Uterus (tissue), 4 donors: ENCODE measurements around the gene CMTM7. TPM values are rescaled to one million over a fixed set of nuclear protein-coding genes. Genes with fewer than 3 reads are reported as not detected.

Experiments
- DNase-seq, 2 donors: peaks; one replicate each; pipeline ENCODE4 v3.0.0-alpha.2; 2019 to 2020
- H3K27ac ChIP-seq, 2 donors: fragments of 200-600 bp; sonication (generic); 1 replicate in 1 of 2; 2 replicates in 1 of 2; pipeline ENCODE4 v1.5.1; 2016 to 2018
- H3K27me3 ChIP-seq, 2 donors: fragments of 200-600 bp; sonication (generic); one replicate each; pipeline ENCODE4 v1.5.1; 2018 to 2019; ENCODE audit warnings: control low read depth in 1 of 2
- H3K36me3 ChIP-seq, 2 donors: fragments of 200-600 bp; sonication (generic); one replicate each; pipeline ENCODE4 v1.5.1; 2019; ENCODE audit warnings: control low read depth in 1 of 2
- H3K4me1 ChIP-seq, 2 donors: fragments of 200-600 bp; sonication (generic); one replicate each; pipeline ENCODE4 v1.5.1; 2018 to 2019; ENCODE audit warnings: control low read depth in 1 of 2
- H3K4me3 ChIP-seq, 2 donors: fragments of 200-600 bp; sonication (generic); 1 replicate in 1 of 2; 2 replicates in 1 of 2; pipeline ENCODE4 v1.5.1; 2018 to 2019; ENCODE audit warnings: mild to moderate bottlenecking in 1 of 2
- H3K9me3 ChIP-seq, 2 donors: fragments of 200-600 bp; sonication (generic); one replicate each; pipeline ENCODE4 v1.5.1; 2019; ENCODE audit warnings: control low read depth in 1 of 2
- POLR2A ChIP-seq, 2 donors: fragments of 450-650 bp; IDR thresholded peaks; one replicate each; pipeline ENCODE4 v1.6.1; 2016; ENCODE audit warnings: antibody characterized with exemption in 2 of 2, mild to moderate bottlenecking in 1 of 2, moderate library complexity in 1 of 2
- intact Hi-C: fragments of 100-400 bp; cut with DNase I; formaldehyde crosslinking; loops from one replicate; pipeline ENCODE4 v1.15.1; 2023; ENCODE audit warnings: low total_unique reads
- total RNA-seq, 4 donors: library from RNA; depleted of rRNA in 3 of 4; stranded (reverse); fragments of >200 nt in 3 of 4; gene quantifications; one replicate each; pipeline versions ENCODE4 v1.1.0 to v1.2.4, GENCODE V29; 2014 to 2023
- TF ChIP-seq, protein P1 (sequence below), 4 experiments: fragments of 200-600 bp in 2 of 4; fragments of 450-650 bp in 2 of 4; sonication (generic) in 2 of 4; IDR thresholded peaks; one replicate each; pipeline ENCODE4 v1.5.1; 2016 to 2019; ENCODE audit warnings: antibody characterized with exemption in 4 of 4, mild to moderate bottlenecking in 2 of 4, moderate library complexity in 1 of 4
- donor health status: DM: yes; HTN: yes; CAD: no.

Gene CMTM7
- total RNA-seq, 4 donors from 2014 or later: 0.26 to 25.2 (median 13.3) TPM

- TF ChIP-seq POLR2A (IDR thresholded peaks at IDR 0.05): no peak
- Histone ChIP-seq H3K4me1 (no peaks in the 10 kb centered on the region), H3K27ac (no peak overlapping the region), H3K36me3 (no peaks in the 10 kb centered on the region), H3K4me3 (no peak overlapping the region), H3K27me3 (no peaks in the 10 kb centered on the region), H3K9me3 (no peaks in the 10 kb centered on the region)
- intact Hi-C loops: no loop called here
- no peak for DNase-seq
Measured at GRCh38 chr3:32406486-32407408, 15.1 kb downstream of the CMTM7 start.

GRCh38 chr3:32410367-32411246 lies 19.0 kb downstream of the CMTM7 start:
- Histone ChIP-seq H3K27ac (no peak overlapping the region), H3K4me3 (no peak overlapping the region), H3K36me3 (no peaks in the 10 kb centered on the region), H3K4me1 (no peaks in the 10 kb centered on the region), H3K27me3 (no peaks in the 10 kb centered on the region), H3K9me3 (no peaks in the 10 kb centered on the region)
- no peak for DNase-seq
- intact Hi-C loops: no loop called here
- TF ChIP-seq, protein P1, sequence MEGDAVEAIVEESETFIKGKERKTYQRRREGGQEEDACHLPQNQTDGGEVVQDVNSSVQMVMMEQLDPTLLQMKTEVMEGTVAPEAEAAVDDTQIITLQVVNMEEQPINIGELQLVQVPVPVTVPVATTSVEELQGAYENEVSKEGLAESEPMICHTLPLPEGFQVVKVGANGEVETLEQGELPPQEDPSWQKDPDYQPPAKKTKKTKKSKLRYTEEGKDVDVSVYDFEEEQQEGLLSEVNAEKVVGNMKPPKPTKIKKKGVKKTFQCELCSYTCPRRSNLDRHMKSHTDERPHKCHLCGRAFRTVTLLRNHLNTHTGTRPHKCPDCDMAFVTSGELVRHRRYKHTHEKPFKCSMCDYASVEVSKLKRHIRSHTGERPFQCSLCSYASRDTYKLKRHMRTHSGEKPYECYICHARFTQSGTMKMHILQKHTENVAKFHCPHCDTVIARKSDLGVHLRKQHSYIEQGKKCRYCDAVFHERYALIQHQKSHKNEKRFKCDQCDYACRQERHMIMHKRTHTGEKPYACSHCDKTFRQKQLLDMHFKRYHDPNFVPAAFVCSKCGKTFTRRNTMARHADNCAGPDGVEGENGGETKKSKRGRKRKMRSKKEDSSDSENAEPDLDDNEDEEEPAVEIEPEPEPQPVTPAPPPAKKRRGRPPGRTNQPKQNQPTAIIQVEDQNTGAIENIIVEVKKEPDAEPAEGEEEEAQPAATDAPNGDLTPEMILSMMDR (IDR thresholded peaks at IDR 0.05): no peak
- no peak for TF ChIP-seq POLR2A (IDR thresholded peaks at IDR 0.05)

- no peak for DNase-seq
- Histone ChIP-seq H3K27ac (no peak overlapping the region), H3K4me3 (no peak overlapping the region), H3K4me1 (no peaks in the 10 kb centered on the region), H3K27me3 (no peaks in the 10 kb centered on the region), H3K36me3 (no peaks in the 10 kb centered on the region), H3K9me3 (no peaks in the 10 kb centered on the region)
- intact Hi-C loops: no loop called here
- no peak for TF ChIP-seq POLR2A (IDR thresholded peaks at IDR 0.05)
- TF ChIP-seq, protein P1 (IDR thresholded peaks at IDR 0.05): no peak
Measured at GRCh38 chr3:32411442-32411841, 19.8 kb downstream of the CMTM7 start.

DNA sequence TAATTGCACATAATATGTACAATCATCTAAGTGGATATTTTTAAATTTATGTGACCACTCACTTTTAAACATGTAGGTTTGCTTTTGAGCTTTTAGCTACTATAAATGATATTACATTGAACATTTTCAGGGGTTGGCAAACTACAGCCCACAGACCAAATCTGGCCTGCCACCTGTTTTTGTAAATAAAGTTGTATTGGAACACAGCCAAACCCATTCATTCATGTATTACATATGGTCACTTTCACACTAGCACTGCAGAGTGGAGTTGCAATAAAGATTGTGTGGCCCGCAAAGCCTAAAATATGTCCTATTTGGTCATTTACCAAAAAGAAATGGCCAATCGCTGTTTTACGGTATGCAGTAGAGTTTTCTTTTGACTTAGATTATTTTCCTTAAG lies 21.2 kb downstream of the CMTM7 start:
- no peak overlapping the region for H3K4me3 ChIP-seq
- intact Hi-C loops: no loop called here

DNA sequence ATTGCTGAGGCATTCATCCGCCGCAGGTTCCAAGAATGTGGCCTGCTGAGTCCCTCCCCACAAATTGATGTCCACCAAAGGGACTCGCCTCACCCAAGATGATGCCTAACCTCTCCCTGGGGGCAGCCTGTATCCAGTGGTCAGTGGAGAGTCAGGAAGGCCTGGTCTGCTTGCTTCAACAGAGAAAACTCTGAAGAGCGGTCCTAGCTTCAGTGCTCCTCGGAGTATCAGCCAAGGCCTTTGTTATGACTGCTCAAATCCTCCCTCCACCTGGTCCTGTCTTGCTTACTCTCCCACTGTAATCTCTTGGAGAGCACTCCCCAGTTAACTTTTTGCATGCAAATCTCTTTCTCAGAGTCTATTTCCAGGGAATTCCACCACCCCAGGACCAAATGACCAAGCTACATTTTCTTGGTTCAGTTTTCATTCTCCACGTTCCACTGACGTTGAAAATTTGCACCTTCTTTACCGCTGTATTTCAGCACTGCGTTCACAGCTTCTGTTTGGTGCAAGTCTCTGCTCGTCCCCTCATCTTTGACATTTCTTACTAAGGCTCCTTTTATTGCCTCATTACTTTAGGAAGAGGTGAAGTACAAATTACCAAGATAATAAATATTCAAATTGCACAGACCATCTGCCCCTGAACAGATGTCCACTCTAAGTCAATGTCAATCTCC lies 22.3 kb downstream of the CMTM7 start:
- no peaks in the 10 kb centered on the region for H3K36me3 ChIP-seq
- no peak overlapping the region for H3K27ac ChIP-seq
- no peak for DNase-seq
- no peaks in the 10 kb centered on the region for H3K4me1 ChIP-seq
- H3K4me3 ChIP-seq: no peak overlapping the region
- no peaks in the 10 kb centered on the region for H3K27me3 ChIP-seq
- H3K9me3 ChIP-seq: no peaks in the 10 kb centered on the region
- intact Hi-C loops: no loop called here
- no peak for TF ChIP-seq POLR2A (IDR thresholded peaks at IDR 0.05)
- TF ChIP-seq, protein P1 (IDR thresholded peaks at IDR 0.05): no peak

More for the DNA sequence above, 21.2 kb downstream of the CMTM7 start:
- H3K36me3 ChIP-seq: no peaks in the 10 kb centered on the region
- TF ChIP-seq, protein P1 (IDR thresholded peaks at IDR 0.05): no peak
- no peak for TF ChIP-seq POLR2A (IDR thresholded peaks at IDR 0.05)
- no peaks in the 10 kb centered on the region for H3K4me1 ChIP-seq
- H3K27ac ChIP-seq: no peak overlapping the region
- H3K9me3 ChIP-seq: no peaks in the 10 kb centered on the region
- no peaks in the 10 kb centered on the region for H3K27me3 ChIP-seq
- no peak for DNase-seq
